Renal pelvis (tissue), 4 donors: ENCODE data around the gene SIRPA. TPM values are rescaled to one million over a fixed set of nuclear protein-coding genes. Genes with fewer than 3 reads are reported as not detected.

Experiments used
- DNase-seq: peaks from one replicate; pipeline ENCODE4 v3.0.0-alpha.2; 2013
- polyA plus RNA-seq, 3 donors: library from polyadenylated mRNA; unstranded; fragments of 120-200 nt; gene quantifications; one replicate each; pipeline ENCODE4 v1.2.1, GENCODE V29; 2013; ENCODE audit not compliant: insufficient read length in 3 of 3

Gene SIRPA
- polyA plus RNA-seq, 3 donors: 28.1 to 29.9 (median 28.5) TPM

- DNase-seq: no peak
Measured at GRCh38 chr20:1866834-1867233, 28.4 kb upstream of the SIRPA start.

- DNase-seq: no peak
Measured at GRCh38 chr20:1867495-1868260, 27.5 kb upstream of the SIRPA start.

DNA sequence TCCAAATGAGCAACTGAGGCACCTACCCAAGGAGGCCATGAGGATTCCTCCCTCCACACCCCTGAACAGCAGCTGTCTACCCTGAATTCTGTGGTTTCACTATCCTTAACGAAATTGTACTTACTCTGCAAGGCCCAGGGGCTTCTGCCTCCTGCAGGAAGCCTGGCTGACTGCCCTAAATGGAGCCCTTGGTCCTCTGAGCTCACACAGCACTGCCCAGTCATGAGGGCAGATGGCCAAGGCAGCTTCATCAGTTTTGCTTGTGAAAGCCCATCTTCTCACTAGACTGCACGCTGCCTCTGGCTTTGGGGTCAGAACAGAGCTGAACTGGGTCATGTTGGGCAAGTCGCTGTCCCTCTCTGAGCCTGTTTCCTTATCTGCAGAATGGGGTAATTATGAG, 26.4 kb upstream of the SIRPA start:
- DNase-seq: no peak

GRCh38 chr20:1870323-1870722, 24.9 kb upstream of the SIRPA start:
- DNase-seq: no peak

DNA sequence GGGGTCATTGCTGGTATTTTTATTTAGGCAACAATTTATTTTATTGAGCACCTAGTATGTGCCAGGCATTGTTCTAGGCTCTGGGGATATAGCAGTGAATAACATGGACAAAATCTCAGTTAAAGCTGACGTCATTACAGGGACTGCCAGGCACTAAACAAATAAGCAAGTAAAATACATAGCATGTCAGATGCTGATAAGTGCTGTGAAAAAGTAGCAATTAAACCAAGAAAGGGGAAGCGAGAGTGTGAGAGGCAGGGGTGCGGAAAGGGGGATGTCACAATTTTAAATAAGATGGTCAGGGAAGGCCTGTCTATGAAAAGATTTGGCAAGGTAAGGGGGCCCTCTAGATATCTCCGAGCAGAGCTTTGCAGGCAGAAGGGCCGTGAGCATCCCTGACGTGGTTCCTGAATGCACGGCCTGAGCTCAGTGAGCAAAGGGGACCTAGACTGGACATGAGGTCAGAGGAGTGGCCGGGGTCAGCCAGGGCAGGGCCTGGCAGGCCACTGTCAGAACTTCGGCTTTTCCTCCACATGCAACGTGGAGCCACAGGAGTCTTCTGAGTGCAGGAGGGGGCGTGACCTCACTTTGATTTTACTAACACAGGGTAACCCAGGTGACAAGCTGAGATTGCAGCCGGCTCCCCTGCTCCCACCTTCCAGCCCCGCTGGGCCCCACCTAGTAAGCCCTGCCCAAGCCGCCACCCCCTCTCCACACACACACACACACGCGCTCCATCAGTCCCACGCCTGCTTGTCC, 24.2 kb upstream of the SIRPA start:
- no peak for DNase-seq

GRCh38 chr20:1871807-1872458, 23.3 kb upstream of the SIRPA start:
- no peak for DNase-seq

DNA sequence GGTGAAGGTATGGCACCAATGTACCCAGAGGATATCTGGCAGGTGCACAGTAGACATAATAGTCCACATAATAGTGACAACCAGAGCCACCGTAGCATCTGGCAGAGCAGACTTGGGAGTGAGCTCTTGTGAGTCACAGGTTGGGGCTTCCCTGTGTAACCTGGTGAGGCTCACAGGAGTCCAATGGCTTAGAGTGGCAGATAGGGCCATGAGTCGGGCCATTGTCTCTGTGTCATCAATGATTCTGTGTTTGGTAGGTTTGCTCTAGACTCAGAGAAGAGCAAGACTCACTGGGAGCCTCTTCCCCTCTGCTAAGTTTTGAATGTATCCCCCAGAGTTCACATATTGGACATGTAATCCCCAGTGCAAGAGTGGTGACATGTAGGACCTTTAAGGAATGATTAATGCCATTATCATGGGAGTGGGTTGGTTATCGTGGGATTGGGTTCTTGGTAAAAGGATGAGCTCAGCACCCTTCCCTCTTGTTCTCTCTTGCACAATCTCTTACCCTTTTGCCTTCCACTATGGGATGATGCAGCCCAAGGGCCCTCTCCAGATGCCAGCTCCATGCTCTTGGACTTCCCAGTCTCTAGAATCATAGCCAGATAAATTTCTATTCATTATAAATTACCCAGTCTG, 22.6 kb upstream of the SIRPA start:
- no peak for DNase-seq

GRCh38 chr20:1874450-1875182, 20.6 kb upstream of the SIRPA start:
- DNase-seq: no peak

GRCh38 chr20:1875183-1875554, 20.0 kb upstream of the SIRPA start:
- no peak for DNase-seq

DNA sequence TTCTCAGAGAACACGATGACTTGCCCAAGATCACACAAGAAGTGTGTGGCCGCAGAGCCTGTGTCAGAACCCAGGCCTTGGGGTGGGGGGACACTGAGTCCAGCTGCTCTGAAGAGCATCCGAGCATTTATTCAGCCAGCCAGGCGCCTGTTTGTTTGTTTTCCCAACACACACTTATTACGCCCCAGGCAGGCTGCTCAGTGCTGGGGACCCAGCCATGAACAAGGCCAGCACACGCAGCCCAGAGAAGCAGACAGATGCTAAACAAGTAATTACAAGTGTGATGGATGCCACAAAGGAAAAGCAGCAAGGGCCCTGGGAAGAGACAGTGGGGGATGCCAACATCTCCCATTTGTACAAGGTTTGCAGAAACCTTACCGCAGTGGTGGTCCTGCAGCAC, 19.4 kb upstream of the SIRPA start:
- DNase-seq: no peak

GRCh38 chr20:1876217-1876921, 18.8 kb upstream of the SIRPA start:
- no peak for DNase-seq

- no peak for DNase-seq
Measured at GRCh38 chr20:1876975-1877608, 18.1 kb upstream of the SIRPA start.

DNA sequence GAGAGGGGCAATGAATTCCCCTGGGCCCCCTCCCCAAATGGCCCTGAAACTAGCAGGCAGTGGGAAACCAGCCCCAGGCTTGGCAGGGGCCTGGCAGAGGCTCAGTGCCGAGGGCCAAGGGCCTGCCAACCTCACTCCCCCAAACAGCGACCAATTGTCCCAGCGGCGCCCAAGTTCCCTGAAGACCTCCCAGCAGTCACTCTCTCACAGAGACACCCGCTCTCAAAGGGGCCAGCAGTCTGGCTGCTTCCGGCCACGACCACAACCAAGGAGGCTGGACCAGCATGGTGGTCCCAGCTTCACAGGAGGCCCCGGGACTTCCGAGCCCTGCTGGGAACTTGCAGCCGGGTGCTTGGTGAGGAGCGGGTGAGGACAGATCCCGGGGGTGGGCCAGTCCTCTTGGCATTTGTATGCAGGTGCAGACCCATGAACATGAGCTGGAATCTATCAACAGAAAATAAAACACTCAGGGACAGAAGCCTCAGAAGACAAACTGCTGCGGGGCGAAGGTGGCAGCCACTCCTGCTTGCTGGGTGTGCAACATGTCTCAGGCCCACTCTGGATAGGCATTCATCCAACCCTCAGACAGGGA, 17.5 kb upstream of the SIRPA start:
- no peak for DNase-seq

- no peak for DNase-seq
Measured at GRCh38 chr20:1879369-1879768, 15.8 kb upstream of the SIRPA start.

- no peak for DNase-seq
Measured at GRCh38 chr20:1879934-1880333, 15.3 kb upstream of the SIRPA start.

DNA sequence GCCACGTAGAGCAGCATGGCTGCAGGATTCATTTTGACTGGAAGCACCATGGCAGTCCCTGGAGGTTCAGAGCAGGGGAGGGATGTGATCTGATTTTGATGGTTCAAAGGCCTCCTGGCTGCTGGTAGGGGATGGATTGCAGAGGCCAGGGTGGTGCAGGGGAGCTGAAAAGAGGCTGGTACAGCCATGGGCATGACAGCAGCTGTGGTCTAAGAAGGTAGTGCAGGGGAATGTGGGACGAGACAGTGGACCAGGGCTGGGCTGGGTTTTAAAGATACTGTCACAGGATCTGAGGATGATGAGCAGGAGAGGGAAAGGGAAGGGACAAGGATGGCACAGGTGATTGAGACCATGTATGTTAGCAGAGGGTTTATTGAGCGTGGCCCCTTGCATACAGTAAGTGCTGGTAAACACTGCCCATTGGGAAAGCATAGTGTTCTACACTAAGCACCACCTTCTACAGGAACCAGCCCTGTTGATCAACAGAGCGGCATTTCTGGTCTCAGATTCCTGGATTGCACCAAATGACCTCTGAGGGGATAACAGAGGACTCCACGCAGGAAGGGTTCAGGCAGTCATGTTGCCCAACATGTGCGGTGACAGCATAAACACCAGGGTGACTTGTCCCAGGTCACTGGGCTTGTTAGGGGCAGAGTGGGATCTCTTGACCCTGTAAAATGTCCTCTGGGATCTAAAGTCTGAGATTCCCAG, 14.5 kb upstream of the SIRPA start:
- DNase-seq: no peak

DNA sequence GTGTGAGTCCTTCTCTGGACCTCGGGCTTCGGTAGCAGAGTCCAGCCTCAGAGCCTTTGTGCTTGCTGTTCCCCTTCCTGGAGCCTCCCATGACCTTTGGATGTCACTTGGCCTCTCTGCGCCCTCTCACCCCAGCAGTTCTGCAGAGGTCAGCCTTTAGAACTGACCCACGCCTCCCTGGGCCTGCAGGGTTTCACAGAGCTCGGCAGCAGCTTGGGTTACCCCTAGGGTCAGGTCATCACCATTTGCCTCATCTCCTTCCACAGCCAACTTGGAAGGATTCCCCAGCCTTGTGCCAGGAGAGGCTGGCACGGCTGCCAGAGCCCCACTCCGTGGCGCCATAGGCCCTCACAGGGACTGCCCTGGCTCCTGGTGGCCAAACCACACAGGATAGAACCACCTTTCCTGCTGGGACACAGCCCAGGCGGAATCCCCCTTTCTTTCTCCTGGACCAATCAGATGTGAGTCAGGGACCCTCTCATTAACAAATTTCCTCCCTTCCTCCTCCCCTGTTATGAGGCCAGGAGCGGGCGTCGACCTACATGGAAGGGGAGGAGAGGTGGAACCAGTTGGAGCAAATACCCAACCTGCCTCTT, 13.9 kb upstream of the SIRPA start:
- no peak for DNase-seq

- DNase-seq: no peak
Measured at GRCh38 chr20:1882026-1882425, 13.2 kb upstream of the SIRPA start.

- DNase-seq: no peak
Measured at GRCh38 chr20:1883986-1884385, 11.2 kb upstream of the SIRPA start.
